Ovary (tissue), 9 donors: Measurements from ENCODE around the gene PIGL. TPM values are rescaled to one million over a fixed set of nuclear protein-coding genes. Genes with fewer than 3 reads are reported as not detected.
"Not testable (repeated sequence)": the region's sequence is repeated elsewhere in the genome, so short reads cannot be mapped to it uniquely, and the experiment has no call there.

Experiments used
- DNase-seq, 5 donors: peaks; one replicate each; pipeline ENCODE4 v3.0.0-alpha.2; 2019 to 2020
- H3K27ac ChIP-seq, 2 donors: fragments of 200-600 bp; one replicate each; pipeline versions ENCODE4 v1.5.1 to v1.8.0; 2019 to 2022
- H3K27me3 ChIP-seq: fragments of 200-600 bp; one replicate; pipeline ENCODE4 v1.8.0; 2022
- H3K36me3 ChIP-seq: fragments of 200-600 bp; sonication (generic); one replicate; pipeline ENCODE4 v1.5.1; 2019
- H3K4me1 ChIP-seq: one replicate; pipeline ENCODE4 v1.8.1; 2013; ENCODE audit warnings: mild to moderate bottlenecking, moderate library complexity; ENCODE audit not compliant: insufficient read depth
- H3K4me3 ChIP-seq: fragments of 200-600 bp; sonication (generic); one replicate; pipeline ENCODE4 v1.5.1; 2017
- H3K9me3 ChIP-seq, 2 donors: fragments of 200-600 bp in 1 of 2; sonication (generic) in 1 of 2; one replicate each; pipeline versions ENCODE4 v1.5.1 to v1.8.1; 2013 to 2019; ENCODE audit warnings: mild to moderate bottlenecking in 1 of 2, moderate library complexity in 1 of 2
- EP300 ChIP-seq: sonication (generic); formaldehyde crosslinking; IDR thresholded peaks from one replicate; pipeline ENCODE4 v1.6.1; 2017; ENCODE audit warnings: antibody characterized with exemption
- POLR2A ChIP-seq: fragments of 450-650 bp; IDR thresholded peaks from one replicate; pipeline ENCODE4 v1.6.1; 2017; ENCODE audit warnings: antibody characterized with exemption, mild to moderate bottlenecking, moderate library complexity
- WGBS, 3 donors: extraction: QIAGEN DNeasy Blood & Tissue Kit in 1 of 3; methylation state at CpG; one replicate each; pipeline versions ENCODE4 v1.1.5 to v1.1.7; 2013 to 2017; 5-methylcytosine and 5-hydroxymethylcytosine counted together
- intact Hi-C, 4 donors: fragments of 100-400 bp; cut with DNase I; formaldehyde crosslinking; loops; one replicate each; pipeline versions ENCODE4 v1.11.0 to v1.15.1; 2022 to 2023
- polyA plus RNA-seq, 2 donors: library from polyadenylated mRNA; stranded (reverse); fragments of 200-250 nt in 1 of 2; fragments of 350-450 nt in 1 of 2; fragmentation: Illumina TruSeq in 1 of 2; extraction: RNeasy Lipid Tissue Mini Kit (QIAGEN cat#74804) in 1 of 2; gene quantifications; one replicate each; pipeline ENCODE4 v1.2.3, GENCODE V29; 2013 to 2014
- total RNA-seq, 7 donors: library from RNA; depleted of rRNA in 2 of 7; stranded (reverse); fragments of >200 nt in 2 of 7; fragmentation: NEBNext Ultra II Directional in 3 of 7; extraction: Animal tissue kit (Norgen Biotek cat#: 25700) in 3 of 7; gene quantifications; one replicate each; pipeline versions ENCODE4 v1.1.0 to v1.2.4, GENCODE V29; 2016 to 2023
- TF ChIP-seq, protein P1 (sequence below), 3 donors: fragments of 450-650 bp in 2 of 3; fragments of 200-600 bp in 1 of 3; IDR thresholded peaks; one replicate each; pipeline versions ENCODE4 v1.5.1 to v1.8.0; 2016 to 2022; ENCODE audit warnings: antibody characterized with exemption in 3 of 3, mild to moderate bottlenecking in 1 of 3
- donor health status: DM: no; HTN: no; CAD: no; lungs with moderate emphysema.
- donor health status: DM: no; HTN: no; CAD: no.
- donor health status: Bipolar disorder and iron deficiency.
- donor health status: DM: yes; HTN: yes; CAD: no.
- donor health status: DM: no; HTN: no; CAD: no.
- donor health status: DM: yes; HTN: yes; CAD: no.

PIGL gene
- total and polyA plus RNA-seq, 9 donors = 16.1 to 45.2 (median 34.8) TPM

DNA sequence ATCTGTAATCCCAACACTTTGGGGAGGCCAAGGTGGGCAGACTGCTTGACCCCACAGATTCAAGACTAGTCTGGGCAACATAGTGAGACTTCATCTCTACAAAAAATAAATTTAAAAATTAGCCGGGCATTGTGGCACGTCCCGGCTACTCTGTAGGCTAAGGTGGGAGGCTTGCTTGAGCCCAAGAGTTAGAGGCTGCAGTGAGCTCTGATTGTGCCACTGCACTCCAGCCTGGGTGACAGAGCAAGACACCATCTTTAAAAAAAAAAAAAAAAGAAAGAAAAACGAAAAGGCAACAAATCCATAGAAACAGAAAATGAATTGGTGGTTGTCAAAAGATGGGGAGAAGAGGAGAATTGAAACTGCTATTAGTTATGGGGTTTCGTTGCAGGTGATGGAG lies 29.4 kb upstream of the PIGL start:
- intact Hi-C loops = no loop called here
- WGBS, 3 donors = 87 to 89% (median 88%) methylated on average over 5 of the region's 5 CpGs
- no peak overlapping the region for H3K27ac ChIP-seq
- TF ChIP-seq POLR2A (no peak), EP300 (no peak)
- TF ChIP-seq, protein P1, sequence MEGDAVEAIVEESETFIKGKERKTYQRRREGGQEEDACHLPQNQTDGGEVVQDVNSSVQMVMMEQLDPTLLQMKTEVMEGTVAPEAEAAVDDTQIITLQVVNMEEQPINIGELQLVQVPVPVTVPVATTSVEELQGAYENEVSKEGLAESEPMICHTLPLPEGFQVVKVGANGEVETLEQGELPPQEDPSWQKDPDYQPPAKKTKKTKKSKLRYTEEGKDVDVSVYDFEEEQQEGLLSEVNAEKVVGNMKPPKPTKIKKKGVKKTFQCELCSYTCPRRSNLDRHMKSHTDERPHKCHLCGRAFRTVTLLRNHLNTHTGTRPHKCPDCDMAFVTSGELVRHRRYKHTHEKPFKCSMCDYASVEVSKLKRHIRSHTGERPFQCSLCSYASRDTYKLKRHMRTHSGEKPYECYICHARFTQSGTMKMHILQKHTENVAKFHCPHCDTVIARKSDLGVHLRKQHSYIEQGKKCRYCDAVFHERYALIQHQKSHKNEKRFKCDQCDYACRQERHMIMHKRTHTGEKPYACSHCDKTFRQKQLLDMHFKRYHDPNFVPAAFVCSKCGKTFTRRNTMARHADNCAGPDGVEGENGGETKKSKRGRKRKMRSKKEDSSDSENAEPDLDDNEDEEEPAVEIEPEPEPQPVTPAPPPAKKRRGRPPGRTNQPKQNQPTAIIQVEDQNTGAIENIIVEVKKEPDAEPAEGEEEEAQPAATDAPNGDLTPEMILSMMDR (IDR thresholded peaks at IDR 0.05) = no peak
- H3K4me1 ChIP-seq = peaks cover 3% of the 10 kb centered on the region
- no peaks in the 10 kb centered on the region for H3K9me3 ChIP-seq
- H3K4me3 ChIP-seq = no peak overlapping the region
- no peaks in the 10 kb centered on the region for H3K36me3 ChIP-seq
- H3K27me3 ChIP-seq = no peaks in the 10 kb centered on the region
- DNase-seq = no peak

DNA sequence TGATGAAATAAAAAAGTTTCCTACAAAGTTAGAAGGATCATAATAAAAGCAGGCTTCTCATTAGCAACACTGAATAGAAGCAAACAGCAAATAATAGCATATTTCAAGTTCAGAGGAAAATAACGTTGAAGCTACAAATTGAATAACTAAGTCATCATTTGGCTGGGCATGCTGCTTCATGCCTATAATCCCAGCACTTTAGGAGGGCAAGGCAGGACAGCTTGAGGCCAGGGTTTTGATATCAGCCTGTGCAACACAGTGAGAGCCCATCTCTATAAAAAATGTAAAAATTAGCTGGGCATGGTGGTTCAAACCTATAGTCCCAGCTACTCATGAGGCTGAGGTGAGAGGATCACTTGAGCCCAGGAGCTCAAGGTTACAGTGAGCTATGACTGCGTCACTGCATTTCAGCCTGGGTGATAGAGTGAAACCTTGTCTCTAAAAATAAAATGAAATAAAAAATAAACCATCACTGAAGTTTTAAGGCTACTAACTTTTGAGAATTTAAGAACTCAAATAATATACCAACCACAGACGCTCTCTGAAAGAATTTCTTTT lies 27.1 kb upstream of the PIGL start:
- intact Hi-C loops = no loop called here
- WGBS, 3 donors = 70 to 76% (median 76%) methylated on average over 3 of the region's 3 CpGs

DNA sequence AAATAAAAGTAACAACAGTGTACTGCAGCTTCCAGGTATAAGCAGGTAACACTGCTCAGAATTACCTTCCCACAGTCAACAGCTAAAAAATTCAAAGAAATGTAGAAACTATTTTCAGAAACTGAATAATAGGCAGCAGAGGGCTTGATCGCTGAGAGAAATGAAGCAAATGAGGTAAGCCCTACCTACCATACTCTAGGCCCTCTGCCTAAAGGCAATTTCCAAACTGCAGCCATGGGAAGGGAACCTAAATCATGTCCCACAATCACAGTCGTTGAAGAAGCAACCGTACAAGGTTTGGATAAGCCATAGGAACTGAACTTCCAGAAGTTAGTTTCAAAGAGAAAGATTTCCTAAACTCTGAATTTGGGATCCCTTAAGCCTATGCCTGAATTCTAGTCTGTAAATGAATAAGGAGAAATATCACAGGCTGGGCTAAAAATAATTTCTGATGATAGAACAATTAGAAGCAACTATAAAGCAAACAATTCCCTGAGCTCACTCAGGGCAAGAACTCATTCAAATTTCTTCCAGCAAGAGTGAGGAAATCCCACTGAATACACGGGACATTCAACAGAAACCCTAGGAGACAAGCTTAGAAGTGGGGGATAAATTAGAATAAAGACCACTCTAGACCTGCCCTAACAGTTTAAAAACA lies 26.2 kb upstream of the PIGL start:
- DNase-seq = no peak
- Histone ChIP-seq H3K27ac (no peak overlapping the region), H3K4me3 (no peak overlapping the region), H3K4me1 (peaks cover 3% of the 10 kb centered on the region), H3K9me3 (no peaks in the 10 kb centered on the region), H3K27me3 (no peaks in the 10 kb centered on the region), H3K36me3 (no peaks in the 10 kb centered on the region)
- TF ChIP-seq, protein P1 (IDR thresholded peaks at IDR 0.05) = no peak
- TF ChIP-seq EP300 (no peak), POLR2A (no peak)
- intact Hi-C loops = no loop called here
- WGBS, 3 donors = 66 to 71% (median 69%) methylated on average over 4 of the region's 4 CpGs

More for the DNA sequence above, 27.1 kb upstream of the PIGL start:
- H3K9me3 ChIP-seq = no peaks in the 10 kb centered on the region
- TF ChIP-seq EP300 (no peak), POLR2A (no peak)
- TF ChIP-seq, protein P1 (IDR thresholded peaks at IDR 0.05) = no peak
- H3K27me3 ChIP-seq = no peaks in the 10 kb centered on the region
- no peak overlapping the region for H3K27ac ChIP-seq
- DNase-seq = no peak
- no peaks in the 10 kb centered on the region for H3K36me3 ChIP-seq
- H3K4me1 ChIP-seq = peaks cover 3% of the 10 kb centered on the region
- no peak overlapping the region for H3K4me3 ChIP-seq

DNA sequence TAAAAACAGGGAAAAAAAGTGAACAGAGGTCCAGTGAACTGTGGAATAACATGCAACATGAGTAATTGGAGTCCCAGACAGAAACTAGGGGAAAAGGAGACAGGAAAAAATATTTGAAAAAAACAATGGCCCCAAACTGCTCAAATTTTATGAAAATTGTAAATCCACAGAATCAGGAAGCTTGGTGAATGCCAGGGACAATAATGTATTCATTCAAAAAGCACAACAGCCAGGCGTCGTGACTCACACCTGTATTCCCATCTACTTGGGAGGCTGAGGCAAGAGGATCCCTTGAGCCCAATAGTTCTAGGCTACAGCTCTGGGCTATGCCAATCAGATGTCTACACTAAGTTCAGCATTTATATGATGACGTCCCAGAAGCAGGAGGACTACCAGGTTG lies 25.4 kb upstream of the PIGL start:
- TF ChIP-seq EP300 = no peak
- TF ChIP-seq, protein P1 (IDR thresholded peaks at IDR 0.05) = no peak
- no peak for TF ChIP-seq POLR2A
- no peak overlapping the region for H3K27ac ChIP-seq
- H3K27me3 ChIP-seq = no peaks in the 10 kb centered on the region
- no peak overlapping the region for H3K4me3 ChIP-seq
- no peaks in the 10 kb centered on the region for H3K9me3 ChIP-seq
- no peak for DNase-seq
- no peaks in the 10 kb centered on the region for H3K36me3 ChIP-seq
- 83 to 89% (median 87%) methylated on average over 3 of the region's 3 CpGs for WGBS, 3 donors
- intact Hi-C loops = no loop called here
- peaks cover 3% of the 10 kb centered on the region for H3K4me1 ChIP-seq

DNA sequence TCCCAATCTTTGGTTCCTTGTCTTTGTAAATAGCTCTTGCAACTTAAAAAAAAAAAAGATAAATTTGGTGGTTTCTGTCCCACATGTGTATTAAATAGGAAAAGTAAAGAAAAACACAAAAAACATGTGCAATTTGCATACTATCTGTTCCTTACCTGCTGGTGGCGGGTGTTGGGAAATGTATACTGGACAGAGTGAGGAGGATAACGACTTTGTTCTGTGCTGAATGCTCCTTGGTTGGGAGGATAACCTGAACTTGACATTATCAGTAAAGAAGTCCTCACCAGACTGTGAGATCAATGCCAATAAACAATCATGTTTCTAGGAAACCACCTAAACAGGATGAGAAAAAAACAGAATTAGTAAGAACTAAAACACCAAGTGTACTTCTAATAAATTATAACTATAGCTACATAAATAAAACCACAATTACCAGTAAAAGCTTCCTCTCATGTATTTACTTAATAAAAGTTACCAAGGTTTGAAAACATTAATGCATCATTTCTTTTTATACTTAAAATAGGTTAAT lies 22.6 kb upstream of the PIGL start:
- WGBS, 3 donors = 55 to 61% (median 61%) methylated on average over 2 of the region's 2 CpGs
- H3K4me1 ChIP-seq, H3K27ac ChIP-seq, H3K36me3 ChIP-seq, DNase-seq, H3K9me3 ChIP-seq, H3K4me3 ChIP-seq, intact Hi-C loops, H3K27me3 ChIP-seq: not testable (repeated sequence)
